Esophagus squamous epithelium (tissue), 5 donors: ENCODE data around the gene SCN8A. TPM values are rescaled to one million over a fixed set of nuclear protein-coding genes. Genes with fewer than 3 reads are reported as not detected.

Experiments used
- DNase-seq: peaks from one replicate; lab custom pipeline; 2025; lab: John Stamatoyannopoulos, UW
- H3K27ac ChIP-seq, 4 donors: fragments of 200-600 bp; sonication (generic); one replicate each; pipeline ENCODE4 v1.5.1; 2016 to 2019; ENCODE audit warnings: mild to moderate bottlenecking in 1 of 4
- H3K27me3 ChIP-seq, 4 donors: fragments of 200-600 bp; sonication (generic); 1 replicate in 3 of 4; 2 replicates in 1 of 4; pipeline versions ENCODE4 v1.5.1 to v1.6.0; 2017 to 2021; ENCODE audit warnings: antibody characterized with exemption in 1 of 4
- H3K36me3 ChIP-seq, 3 donors: fragments of 200-600 bp; sonication (generic); one replicate each; pipeline ENCODE4 v1.5.1; 2016 to 2019
- H3K4me1 ChIP-seq, 3 donors: fragments of 200-600 bp; sonication (generic); one replicate each; pipeline ENCODE4 v1.5.1; 2017 to 2019
- H3K4me3 ChIP-seq, 4 donors: fragments of 200-600 bp; sonication (generic); 1 replicate in 3 of 4; 2 replicates in 1 of 4; pipeline ENCODE4 v1.5.1; 2016 to 2019; ENCODE audit warnings: mild to moderate bottlenecking in 2 of 4, moderate library complexity in 1 of 4
- H3K9me3 ChIP-seq, 3 donors: fragments of 200-600 bp; sonication (generic); one replicate each; pipeline ENCODE4 v1.5.1; 2016 to 2019
- POLR2A ChIP-seq, 4 donors: fragments of 450-650 bp; IDR thresholded peaks; one replicate each; pipeline ENCODE4 v1.6.1; 2017; ENCODE audit warnings: antibody characterized with exemption in 4 of 4, mild to moderate bottlenecking in 4 of 4, moderate library complexity in 3 of 4
- WGBS, 2 donors: methylation state at CpG; one replicate each; pipeline ENCODE4 v1.1.5; 2018; 5-methylcytosine and 5-hydroxymethylcytosine counted together
- intact Hi-C: fragments of 100-400 bp; cut with DNase I; formaldehyde crosslinking; loops from one replicate; pipeline ENCODE4 v1.15.0; 2022
- total RNA-seq, 4 donors: library from RNA; depleted of rRNA; stranded (reverse); fragments of >200 nt; gene quantifications; one replicate each; pipeline ENCODE4 v1.1.0, GENCODE V29; 2016
- TF ChIP-seq, protein P1 (sequence below), 6 experiments: fragments of 450-650 bp in 4 of 6; fragments of 200-600 bp in 2 of 6; sonication (generic) in 2 of 6; IDR thresholded peaks; one replicate each; pipeline ENCODE4 v1.5.1; 2016 to 2019; ENCODE audit warnings: antibody characterized with exemption in 6 of 6, mild to moderate bottlenecking in 4 of 6, moderate library complexity in 4 of 6
- donor health status: DM: yes; HTN: yes; CAD: no.

SCN8A gene
- total RNA-seq, 4 donors from 2014 or later, result 0.11 to 1.1 (median 0.40) TPM

DNA sequence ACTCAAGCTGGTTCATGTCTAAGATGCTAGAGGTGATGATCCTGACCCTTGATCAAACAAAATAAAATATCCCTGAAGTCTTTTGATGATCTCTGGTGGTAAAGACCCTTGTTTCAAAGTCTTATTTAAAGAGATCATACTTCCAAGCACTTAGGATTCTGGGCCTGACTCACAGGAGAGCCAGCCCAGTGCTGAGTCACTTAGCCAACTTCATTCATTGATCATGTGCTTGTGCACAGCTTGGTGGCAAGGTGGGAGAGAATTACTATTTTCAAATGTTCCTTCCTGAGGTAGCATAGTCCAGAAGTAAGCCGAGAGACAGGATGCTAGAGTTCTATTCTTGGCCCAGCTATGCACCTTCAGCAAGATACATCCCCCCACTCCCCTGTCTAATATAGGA, 40.6 kb downstream of the SCN8A start:
- no peaks in the 10 kb centered on the region for H3K36me3 ChIP-seq
- TF ChIP-seq POLR2A (IDR thresholded peaks at IDR 0.05), result no peak
- TF ChIP-seq, protein P1, sequence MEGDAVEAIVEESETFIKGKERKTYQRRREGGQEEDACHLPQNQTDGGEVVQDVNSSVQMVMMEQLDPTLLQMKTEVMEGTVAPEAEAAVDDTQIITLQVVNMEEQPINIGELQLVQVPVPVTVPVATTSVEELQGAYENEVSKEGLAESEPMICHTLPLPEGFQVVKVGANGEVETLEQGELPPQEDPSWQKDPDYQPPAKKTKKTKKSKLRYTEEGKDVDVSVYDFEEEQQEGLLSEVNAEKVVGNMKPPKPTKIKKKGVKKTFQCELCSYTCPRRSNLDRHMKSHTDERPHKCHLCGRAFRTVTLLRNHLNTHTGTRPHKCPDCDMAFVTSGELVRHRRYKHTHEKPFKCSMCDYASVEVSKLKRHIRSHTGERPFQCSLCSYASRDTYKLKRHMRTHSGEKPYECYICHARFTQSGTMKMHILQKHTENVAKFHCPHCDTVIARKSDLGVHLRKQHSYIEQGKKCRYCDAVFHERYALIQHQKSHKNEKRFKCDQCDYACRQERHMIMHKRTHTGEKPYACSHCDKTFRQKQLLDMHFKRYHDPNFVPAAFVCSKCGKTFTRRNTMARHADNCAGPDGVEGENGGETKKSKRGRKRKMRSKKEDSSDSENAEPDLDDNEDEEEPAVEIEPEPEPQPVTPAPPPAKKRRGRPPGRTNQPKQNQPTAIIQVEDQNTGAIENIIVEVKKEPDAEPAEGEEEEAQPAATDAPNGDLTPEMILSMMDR (IDR thresholded peaks at IDR 0.05), result no peak
- no peaks in the 10 kb centered on the region for H3K9me3 ChIP-seq
- no peaks in the 10 kb centered on the region for H3K27me3 ChIP-seq
- H3K4me3 ChIP-seq, result no peak overlapping the region
- no peak for DNase-seq
- no peaks in the 10 kb centered on the region for H3K4me1 ChIP-seq
- intact Hi-C loops, result no loop called here
- WGBS, 2 donors, result 50% methylated on average over 1 of the region's 1 CpG
- no peak overlapping the region for H3K27ac ChIP-seq

DNA sequence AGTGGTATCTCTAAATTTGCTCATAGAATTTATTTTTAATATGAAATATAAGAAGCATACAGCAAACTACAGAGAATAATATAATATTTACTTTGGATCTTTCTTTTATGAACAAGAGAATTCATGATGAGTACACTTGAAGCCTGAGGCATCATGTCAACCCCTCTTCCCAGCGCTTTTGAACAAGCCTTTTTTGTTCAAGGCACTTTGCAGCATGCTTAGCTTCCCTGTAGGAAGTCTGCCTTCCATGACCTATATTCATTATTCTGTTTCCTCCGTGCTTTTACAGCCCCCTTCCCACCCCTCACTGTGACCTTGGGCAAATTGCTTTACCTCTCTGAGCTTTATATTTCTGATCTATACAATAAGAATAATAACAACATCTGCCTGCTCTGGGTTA, 41.6 kb downstream of the SCN8A start:
- H3K4me3 ChIP-seq, result no peak overlapping the region
- H3K9me3 ChIP-seq, result peaks cover 0 to 5% (median 1%) of the 10 kb centered on the region in 3 donors
- intact Hi-C loops, result no loop called here
- no peak for TF ChIP-seq POLR2A (IDR thresholded peaks at IDR 0.05)
- TF ChIP-seq, protein P1 (IDR thresholded peaks at IDR 0.05), result no peak
- WGBS, 2 donors, result 24 to 51% methylated on average over 2 of the region's 2 CpGs
- no peak for DNase-seq
- H3K36me3 ChIP-seq, result no peaks in the 10 kb centered on the region
- H3K27ac ChIP-seq, result no peak overlapping the region
- no peaks in the 10 kb centered on the region for H3K27me3 ChIP-seq
- no peaks in the 10 kb centered on the region for H3K4me1 ChIP-seq

DNA sequence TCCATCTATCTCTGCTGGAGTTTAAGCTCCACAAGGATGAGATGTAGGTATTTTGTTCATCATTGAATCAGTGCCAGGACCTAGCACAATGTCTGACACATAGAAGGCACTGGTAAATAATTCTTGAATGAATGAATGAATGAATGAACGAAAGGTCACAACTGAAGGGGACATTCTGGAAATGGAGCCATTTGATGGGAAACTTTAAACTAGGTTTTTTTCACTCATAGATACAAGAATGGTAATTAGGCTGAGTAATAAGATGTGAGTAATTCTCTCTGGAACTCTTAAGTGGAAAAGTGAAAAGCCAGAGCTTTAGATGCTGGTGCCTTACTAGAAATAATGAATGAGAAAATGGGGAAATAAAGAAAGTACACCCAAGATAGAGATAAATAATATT, 44.3 kb downstream of the SCN8A start:
- TF ChIP-seq, protein P1 (IDR thresholded peaks at IDR 0.05), result no peak
- no peak for TF ChIP-seq POLR2A (IDR thresholded peaks at IDR 0.05)
- Histone ChIP-seq H3K4me3 (no peak overlapping the region), H3K9me3 (peaks cover 0 to 10% (median 7%) of the 10 kb centered on the region in 3 donors), H3K27ac (no peak overlapping the region), H3K27me3 (no peaks in the 10 kb centered on the region), H3K36me3 (no peaks in the 10 kb centered on the region), H3K4me1 (no peaks in the 10 kb centered on the region)
- intact Hi-C loops, result no loop called here
- no peak for DNase-seq
- 80 to 87% methylated on average over 1 of the region's 1 CpG for WGBS, 2 donors

DNA sequence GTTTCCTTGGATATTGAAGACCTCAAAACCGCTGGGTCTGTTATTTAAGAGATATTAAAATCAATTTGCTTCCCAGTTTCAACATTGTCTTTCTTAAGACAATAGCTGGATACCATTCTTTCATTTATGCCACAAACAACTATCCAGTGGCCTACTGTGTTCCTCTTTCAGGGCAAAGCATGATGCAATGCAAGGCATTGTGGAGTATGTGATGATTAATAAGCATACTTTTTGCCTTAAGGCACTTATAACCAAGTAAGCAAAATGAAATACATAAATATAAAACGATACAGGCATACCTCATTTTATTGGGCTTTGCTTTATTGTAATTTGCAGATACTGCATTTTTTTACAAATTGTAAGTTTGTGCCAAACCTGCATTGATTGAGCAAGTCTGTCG, 45.5 kb downstream of the SCN8A start:
- Histone ChIP-seq H3K4me3 (no peak overlapping the region), H3K27ac (no peak overlapping the region), H3K9me3 (peaks cover 0 to 10% (median 7%) of the 10 kb centered on the region in 3 donors), H3K27me3 (no peaks in the 10 kb centered on the region), H3K36me3 (no peaks in the 10 kb centered on the region), H3K4me1 (no peaks in the 10 kb centered on the region)
- WGBS, 2 donors, result 51 to 72% methylated on average over 3 of the region's 3 CpGs
- intact Hi-C loops, result no loop called here
- no peak for TF ChIP-seq POLR2A (IDR thresholded peaks at IDR 0.05)
- TF ChIP-seq, protein P1 (IDR thresholded peaks at IDR 0.05), result no peak
- DNase-seq, result no peak

DNA sequence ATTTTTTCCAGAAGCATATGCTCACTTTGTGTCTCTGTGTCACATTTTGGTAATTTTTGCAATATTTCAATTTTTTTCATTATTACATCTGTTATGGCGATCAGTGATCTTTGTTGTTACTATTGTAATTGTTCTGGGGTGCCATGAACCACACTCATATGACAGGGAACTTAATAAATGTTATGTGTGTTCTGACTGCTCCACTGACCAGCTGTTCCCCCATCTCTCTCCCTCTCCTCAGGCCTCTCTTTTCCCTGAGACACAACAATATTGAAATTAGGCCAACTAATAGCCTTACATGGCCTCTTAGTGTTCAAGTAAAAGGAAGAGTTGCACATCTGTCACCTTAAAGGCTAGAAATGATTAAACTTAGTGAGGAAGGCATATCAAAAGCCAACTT, 46.0 kb downstream of the SCN8A start:
- no peak overlapping the region for H3K27ac ChIP-seq
- TF ChIP-seq, protein P1 (IDR thresholded peaks at IDR 0.05), result no peak
- TF ChIP-seq POLR2A (IDR thresholded peaks at IDR 0.05), result no peak
- no peak for DNase-seq
- intact Hi-C loops, result no loop called here
- no peaks in the 10 kb centered on the region for H3K4me1 ChIP-seq
- WGBS, 2 donors, result 69 to 94% methylated on average over 1 of the region's 1 CpG
- H3K27me3 ChIP-seq, result no peaks in the 10 kb centered on the region
- peaks cover 0 to 10% (median 7%) of the 10 kb centered on the region in 3 donors for H3K9me3 ChIP-seq
- no peaks in the 10 kb centered on the region for H3K36me3 ChIP-seq
- H3K4me3 ChIP-seq, result no peak overlapping the region
